ENCODE data around the gene WFDC12.
"Not testable (repeated sequence)": the region's sequence is repeated elsewhere in the genome, so short reads cannot be mapped to it uniquely, and the experiment has no call there.

WFDC12 gene

GRCh38 chr20:45140836-45141235, 16.6 kb upstream of the WFDC12 start:
- FAIRE-seq, result no peak

GRCh38 chr20:45139733-45140375, 15.6 kb upstream of the WFDC12 start:
- FAIRE-seq; DNase-seq (ENCODE audit: insufficient read length): not testable (repeated sequence)

More at GRCh38 chr20:45140836-45141235, 16.6 kb upstream of the WFDC12 start:
- no peak for DNase-seq (ENCODE audit: insufficient read length)
- TF ChIP-seq POLR2A (IDR thresholded peaks at IDR 0.05; ENCODE audit: low read depth, low read length) (no peak), POLR2AphosphoS5 (IDR thresholded peaks at IDR 0.05; ENCODE audit: low read depth, low read length) (no peak), TAF1 (IDR thresholded peaks at IDR 0.05; ENCODE audit: borderline replicate concordance, low read depth, low read length) (no peak)

- TF ChIP-seq TAF1 (IDR thresholded peaks at IDR 0.05; ENCODE audit: borderline replicate concordance, low read depth, low read length), result no peak
- TF ChIP-seq POLR2A (IDR thresholded peaks at IDR 0.05; ENCODE audit: low read depth, low read length), result no peak
- no peak for TF ChIP-seq POLR2AphosphoS5 (IDR thresholded peaks at IDR 0.05; ENCODE audit: low read depth, low read length)
- FAIRE-seq (no peak), DNase-seq (ENCODE audit: insufficient read length) (no peak)
These were observed 14.5 kb upstream of the WFDC12 start for GRCh38 chr20:45138561-45139300.

- TF ChIP-seq TAF1 (IDR thresholded peaks at IDR 0.05; ENCODE audit: borderline replicate concordance, low read depth, low read length), result no peak
- no peak for TF ChIP-seq POLR2AphosphoS5 (IDR thresholded peaks at IDR 0.05; ENCODE audit: low read depth, low read length)
- no peak for TF ChIP-seq POLR2A (IDR thresholded peaks at IDR 0.05; ENCODE audit: low read depth, low read length)
- FAIRE-seq, result no peak
- no peak for DNase-seq (ENCODE audit: insufficient read length)
These were observed 12.6 kb upstream of the WFDC12 start for GRCh38 chr20:45136911-45137310.

- FAIRE-seq (no peak), DNase-seq (ENCODE audit: insufficient read length) (no peak)
- TF ChIP-seq TAF1 (IDR thresholded peaks at IDR 0.05; ENCODE audit: borderline replicate concordance, low read depth, low read length) (no peak), POLR2AphosphoS5 (IDR thresholded peaks at IDR 0.05; ENCODE audit: low read depth, low read length) (no peak), POLR2A (IDR thresholded peaks at IDR 0.05; ENCODE audit: low read depth, low read length) (no peak)
These were observed 3.8 kb upstream of the WFDC12 start for GRCh38 chr20:45128099-45128498.

GRCh38 chr20:45121388-45121787, 2.9 kb downstream of the WFDC12 start:
- no peak for DNase-seq (ENCODE audit: insufficient read length)
- FAIRE-seq, result no peak
- no peak for TF ChIP-seq POLR2A (IDR thresholded peaks at IDR 0.05; ENCODE audit: low read depth, low read length)
- TF ChIP-seq TAF1 (IDR thresholded peaks at IDR 0.05; ENCODE audit: borderline replicate concordance, low read depth, low read length), result no peak
- no peak for TF ChIP-seq POLR2AphosphoS5 (IDR thresholded peaks at IDR 0.05; ENCODE audit: low read depth, low read length)

GRCh38 chr20:45119556-45120266, 4.6 kb downstream of the WFDC12 start:
- FAIRE-seq, result no peak
- DNase-seq (ENCODE audit: insufficient read length), result no peak
- TF ChIP-seq TAF1 (IDR thresholded peaks at IDR 0.05; ENCODE audit: borderline replicate concordance, low read depth, low read length) (no peak), POLR2AphosphoS5 (IDR thresholded peaks at IDR 0.05; ENCODE audit: low read depth, low read length) (no peak), POLR2A (IDR thresholded peaks at IDR 0.05; ENCODE audit: low read depth, low read length) (no peak)

GRCh38 chr20:45118028-45118427, 6.2 kb downstream of the WFDC12 start:
- DNase-seq (ENCODE audit: insufficient read length) (no peak), FAIRE-seq (no peak)
- TF ChIP-seq POLR2AphosphoS5 (IDR thresholded peaks at IDR 0.05; ENCODE audit: low read depth, low read length) (no peak), TAF1 (IDR thresholded peaks at IDR 0.05; ENCODE audit: borderline replicate concordance, low read depth, low read length) (no peak), POLR2A (IDR thresholded peaks at IDR 0.05; ENCODE audit: low read depth, low read length) (no peak)

GRCh38 chr20:45117581-45117980, 6.7 kb downstream of the WFDC12 start:
- FAIRE-seq (no peak), DNase-seq (ENCODE audit: insufficient read length) (no peak)
- TF ChIP-seq TAF1 (IDR thresholded peaks at IDR 0.05; ENCODE audit: borderline replicate concordance, low read depth, low read length) (no peak), POLR2AphosphoS5 (IDR thresholded peaks at IDR 0.05; ENCODE audit: low read depth, low read length) (no peak), POLR2A (IDR thresholded peaks at IDR 0.05; ENCODE audit: low read depth, low read length) (no peak)

GRCh38 chr20:45115829-45116228, 8.4 kb downstream of the WFDC12 start:
- TF ChIP-seq POLR2AphosphoS5 (IDR thresholded peaks at IDR 0.05; ENCODE audit: low read depth, low read length) (no peak), TAF1 (IDR thresholded peaks at IDR 0.05; ENCODE audit: borderline replicate concordance, low read depth, low read length) (no peak), POLR2A (IDR thresholded peaks at IDR 0.05; ENCODE audit: low read depth, low read length) (no peak)
- DNase-seq (ENCODE audit: insufficient read length), result no peak
- FAIRE-seq, result no peak

GRCh38 chr20:45115386-45115774, 8.9 kb downstream of the WFDC12 start:
- FAIRE-seq (no peak), DNase-seq (ENCODE audit: insufficient read length) (no peak)
- TF ChIP-seq TAF1 (IDR thresholded peaks at IDR 0.05; ENCODE audit: borderline replicate concordance, low read depth, low read length) (no peak), POLR2A (IDR thresholded peaks at IDR 0.05; ENCODE audit: low read depth, low read length) (no peak), POLR2AphosphoS5 (IDR thresholded peaks at IDR 0.05; ENCODE audit: low read depth, low read length) (no peak)
